SKM-1 (cell line): ENCODE measurements around the gene TMEM87B.

Source experiments
- DNase-seq: peaks from one replicate; lab custom pipeline; 2025; ENCODE audit not compliant: unreplicated experiment; lab: John Stamatoyannopoulos, UW

TMEM87B gene, protein sequence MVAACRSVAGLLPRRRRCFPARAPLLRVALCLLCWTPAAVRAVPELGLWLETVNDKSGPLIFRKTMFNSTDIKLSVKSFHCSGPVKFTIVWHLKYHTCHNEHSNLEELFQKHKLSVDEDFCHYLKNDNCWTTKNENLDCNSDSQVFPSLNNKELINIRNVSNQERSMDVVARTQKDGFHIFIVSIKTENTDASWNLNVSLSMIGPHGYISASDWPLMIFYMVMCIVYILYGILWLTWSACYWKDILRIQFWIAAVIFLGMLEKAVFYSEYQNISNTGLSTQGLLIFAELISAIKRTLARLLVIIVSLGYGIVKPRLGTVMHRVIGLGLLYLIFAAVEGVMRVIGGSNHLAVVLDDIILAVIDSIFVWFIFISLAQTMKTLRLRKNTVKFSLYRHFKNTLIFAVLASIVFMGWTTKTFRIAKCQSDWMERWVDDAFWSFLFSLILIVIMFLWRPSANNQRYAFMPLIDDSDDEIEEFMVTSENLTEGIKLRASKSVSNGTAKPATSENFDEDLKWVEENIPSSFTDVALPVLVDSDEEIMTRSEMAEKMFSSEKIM

DNA sequence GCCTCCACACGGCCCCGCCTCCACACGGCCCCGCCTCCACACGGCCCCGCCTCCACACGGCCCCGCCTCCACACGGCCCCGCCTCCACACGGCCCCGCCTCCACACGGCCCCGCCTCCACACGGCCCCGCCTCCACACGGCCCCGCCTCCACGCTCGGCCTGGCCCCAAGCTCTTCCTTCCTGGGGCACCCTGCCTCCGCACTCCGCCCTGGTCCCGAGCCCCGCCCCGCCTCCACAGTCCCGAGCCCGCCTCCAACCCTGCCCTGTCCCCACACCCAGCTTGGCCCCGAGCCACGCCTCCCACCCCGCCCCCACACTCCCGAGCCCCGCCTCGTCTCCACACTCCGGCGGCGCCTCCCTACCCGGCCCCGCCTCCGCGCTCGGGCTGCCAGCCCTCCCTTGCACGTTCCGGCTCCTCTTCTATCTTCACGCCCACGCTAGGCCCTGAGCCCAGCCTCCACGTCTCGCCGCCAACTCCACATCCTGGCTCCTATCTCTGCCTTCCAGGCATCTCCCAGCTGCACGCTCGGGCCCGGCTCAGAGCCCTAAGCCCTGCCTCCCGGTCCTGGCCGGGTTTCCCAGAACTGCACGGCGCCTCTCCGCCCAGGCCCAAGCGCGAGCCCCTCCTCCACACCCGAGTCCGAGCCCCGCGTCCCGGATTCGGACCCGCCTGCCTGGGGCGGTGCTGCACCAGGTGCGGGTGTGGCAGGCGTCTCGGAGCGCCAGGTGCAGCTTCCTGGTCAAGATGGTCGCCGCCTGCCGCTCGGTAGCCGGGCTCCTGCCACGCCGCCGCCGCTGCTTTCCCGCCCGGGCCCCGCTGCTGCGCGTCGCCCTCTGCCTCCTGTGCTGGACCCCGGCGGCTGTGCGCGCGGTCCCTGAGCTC lies at the start of gene TMEM87B:
TMEM87B (plus strand) TSS at position 423 of the 883 bp plus-strand sequence; CDS start at position 746, 323 bp downstream.
- peak; percentile 91 for DNase-seq

GRCh38 chr2:112005406-112006075 lies 49.5 kb upstream of the TMEM87B start:
- DNase-seq: no peak

DNA sequence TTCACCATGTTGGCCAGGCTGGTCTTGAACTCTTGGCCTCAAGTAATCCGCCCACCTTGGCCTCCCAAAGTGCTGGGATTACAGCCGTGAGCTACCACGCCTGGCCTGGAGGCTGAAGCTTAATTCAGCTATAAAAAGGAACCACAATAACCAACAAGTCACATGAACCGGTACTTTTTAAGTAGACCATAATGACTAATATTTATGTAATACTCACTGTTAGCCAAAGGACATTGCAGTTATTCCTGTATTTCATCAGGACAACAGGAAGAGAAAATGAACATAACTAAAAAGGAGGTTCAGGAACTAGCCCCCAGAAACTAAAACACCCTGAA lies 49.0 kb upstream of the TMEM87B start:
- no peak for DNase-seq

DNA sequence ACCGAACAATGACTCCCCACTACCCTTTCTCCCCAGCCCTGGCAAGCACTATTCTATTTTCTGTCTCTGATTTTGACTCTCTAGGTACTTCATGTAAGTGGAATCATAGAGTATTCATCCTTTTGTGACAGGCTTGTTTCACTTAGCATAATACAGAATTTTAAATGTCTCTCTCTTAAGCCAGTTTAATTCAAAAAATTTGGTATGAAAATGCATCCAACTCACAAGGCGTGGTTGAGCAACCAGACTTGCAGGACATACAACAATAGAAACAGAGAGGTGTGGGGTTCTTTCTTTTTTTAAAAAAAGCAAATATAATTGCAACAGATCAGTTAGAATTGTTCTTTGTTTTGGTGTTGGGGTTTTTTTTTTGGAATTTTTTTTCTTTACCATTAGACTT lies 47.6 kb upstream of the TMEM87B start:
- DNase-seq: no peak

- DNase-seq: no peak
Measured at GRCh38 chr2:112008910-112009485, 46.1 kb upstream of the TMEM87B start.

DNA sequence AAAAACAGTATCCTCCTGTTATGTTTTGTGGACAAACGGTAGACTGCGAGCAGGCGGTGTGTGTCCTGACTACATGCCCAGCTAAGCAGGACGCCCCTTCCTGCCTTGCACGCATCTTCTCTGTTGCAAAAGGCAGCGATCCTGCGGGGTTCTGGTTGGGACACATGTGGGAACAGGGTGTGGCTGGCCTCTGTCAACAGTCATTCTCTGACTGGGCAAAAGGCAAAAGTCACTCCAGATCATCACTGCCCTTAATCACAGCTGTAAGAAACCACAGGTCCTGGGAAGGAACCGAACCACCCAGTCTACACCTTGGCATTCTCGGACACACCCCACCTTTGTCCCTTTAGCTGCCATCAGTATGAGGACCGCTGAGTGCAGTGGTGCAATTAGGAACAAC lies 44.3 kb upstream of the TMEM87B start:
- no peak for DNase-seq

DNA sequence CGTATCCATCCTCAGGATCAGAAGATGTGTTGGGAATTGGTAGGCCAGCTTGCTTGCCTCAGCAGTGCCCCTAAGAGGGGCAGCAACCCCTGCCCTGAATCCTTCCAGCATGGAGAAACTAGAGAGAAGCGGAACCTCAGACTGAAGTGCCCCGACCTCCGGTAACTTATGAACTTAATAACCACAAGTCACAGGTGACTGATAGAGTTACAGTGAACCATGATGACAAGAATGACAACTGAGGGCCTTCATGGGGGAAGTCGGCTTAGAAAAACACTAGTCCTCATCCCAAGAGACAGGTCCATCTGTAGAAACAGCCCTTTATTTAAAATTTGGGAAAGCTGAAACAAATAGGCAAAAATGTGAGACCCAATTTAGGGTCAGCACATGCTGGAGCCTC lies 42.5 kb upstream of the TMEM87B start:
- no peak for DNase-seq

GRCh38 chr2:112018846-112019245 lies 36.2 kb upstream of the TMEM87B start:
- DNase-seq: no peak

DNA sequence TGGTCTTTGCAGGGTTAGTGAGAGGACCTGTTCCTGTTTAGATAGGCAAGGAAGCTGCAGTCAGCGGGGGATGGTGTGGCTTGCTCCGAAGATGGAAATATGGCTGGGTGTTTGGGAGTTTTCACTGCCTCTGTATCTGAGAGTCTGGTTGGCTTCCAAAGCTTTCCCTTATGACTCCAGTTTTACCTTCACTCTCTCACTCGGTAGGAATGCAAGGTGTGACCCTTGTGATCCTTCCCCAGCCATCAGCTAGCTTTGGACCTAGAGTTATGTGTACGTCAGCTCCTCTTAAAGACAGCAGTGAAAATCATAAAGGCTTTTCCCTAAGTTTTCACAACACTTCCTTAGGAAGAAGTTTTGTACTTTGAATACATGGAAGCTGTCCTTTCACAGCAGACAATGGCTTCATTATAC lies 35.5 kb upstream of the TMEM87B start:
- no peak for DNase-seq

GRCh38 chr2:112020561-112020960 lies 34.5 kb upstream of the TMEM87B start:
- no peak for DNase-seq

GRCh38 chr2:112021290-112021689 lies 33.8 kb upstream of the TMEM87B start:
- no peak for DNase-seq

DNA sequence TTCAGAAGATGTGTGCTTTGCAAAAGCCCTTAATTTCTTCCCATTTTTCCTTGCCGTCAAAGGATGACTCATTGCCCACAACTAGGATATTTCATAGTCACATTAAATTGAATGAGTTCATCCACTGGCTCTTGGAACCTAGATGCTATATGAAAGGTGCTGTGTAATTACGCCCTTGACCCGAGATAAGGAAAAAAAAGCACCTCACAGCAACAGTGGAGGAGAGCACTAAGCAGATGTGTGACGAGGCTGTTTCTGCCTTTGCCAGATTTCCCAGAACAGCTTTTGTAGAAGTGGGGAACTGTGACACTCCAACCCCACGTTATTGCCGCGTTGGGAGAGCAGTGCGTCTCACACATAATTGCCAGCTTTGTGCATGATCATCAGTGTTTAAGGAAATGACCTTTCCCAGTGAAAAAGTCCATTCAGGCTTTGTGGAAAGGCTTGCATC lies 33.3 kb upstream of the TMEM87B start:
- DNase-seq: no peak

DNA sequence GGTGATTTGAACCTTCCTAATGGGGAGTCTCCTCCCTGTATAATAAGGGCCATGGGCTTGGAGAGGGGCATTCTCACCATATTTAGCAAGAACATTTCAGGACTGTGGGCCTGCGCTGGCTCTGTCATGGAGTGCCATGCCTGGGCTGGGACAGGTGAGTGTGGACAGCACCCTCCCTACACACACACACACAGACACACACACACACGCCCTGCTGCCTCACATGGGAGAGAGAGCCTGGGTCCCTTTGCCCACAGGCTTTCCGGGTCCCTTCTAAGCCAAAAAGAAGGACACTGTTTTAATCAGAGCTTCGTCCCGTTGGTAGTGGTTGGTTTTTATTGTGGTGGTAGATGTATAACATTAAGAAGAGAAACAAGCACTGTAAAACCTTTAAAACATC lies 31.4 kb upstream of the TMEM87B start:
- no peak for DNase-seq

DNA sequence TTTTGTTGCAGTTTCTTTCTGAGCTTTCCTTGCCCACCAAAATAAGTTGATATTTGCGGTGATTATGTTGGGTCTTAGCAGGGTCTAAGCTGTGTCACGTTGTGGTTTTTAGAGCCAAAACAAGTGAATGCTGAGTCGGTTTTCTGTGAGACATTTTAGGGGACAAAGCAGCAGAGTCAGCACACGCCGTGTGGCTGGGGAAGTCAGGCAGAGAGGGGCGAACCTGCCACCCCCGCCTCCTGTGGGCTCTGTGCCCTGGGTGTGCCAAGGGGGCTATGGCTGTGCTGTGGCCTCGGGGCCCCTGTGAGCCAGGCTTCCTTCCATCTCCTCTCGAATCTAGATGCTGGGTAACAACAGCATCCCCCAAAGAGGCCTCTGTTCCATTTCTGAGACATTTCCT lies 30.8 kb upstream of the TMEM87B start:
- DNase-seq: no peak

DNA sequence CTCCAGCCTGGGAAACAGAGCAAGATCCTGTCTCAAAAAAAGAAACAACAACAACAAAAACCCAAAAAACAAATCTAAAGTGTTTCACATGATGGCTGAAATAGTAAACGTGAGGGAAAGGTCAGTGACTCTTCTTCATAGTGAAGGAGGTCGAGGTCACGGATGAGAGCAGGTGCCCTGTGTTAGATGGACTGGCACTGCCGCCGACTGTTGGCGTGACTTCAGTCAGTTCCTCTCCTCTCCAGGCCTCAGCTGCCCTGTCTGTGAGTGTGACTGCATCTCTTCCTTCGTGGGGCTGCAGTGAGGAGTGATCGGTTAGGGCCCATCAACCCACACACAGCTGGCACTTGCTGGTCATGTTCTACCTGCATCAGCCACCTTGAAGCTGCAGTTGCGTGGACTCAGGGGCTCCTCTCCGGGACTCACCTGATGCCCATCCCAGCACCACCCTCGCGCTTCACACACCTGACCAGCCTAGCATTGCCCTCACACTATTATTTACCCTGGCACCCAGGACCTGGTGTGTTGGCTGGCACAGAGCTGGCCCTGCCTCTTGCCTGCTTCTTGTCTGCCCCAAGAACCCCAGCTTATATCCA lies 30.1 kb upstream of the TMEM87B start:
- DNase-seq: no peak

- no peak for DNase-seq
Measured at GRCh38 chr2:112026509-112026908, 28.6 kb upstream of the TMEM87B start.

DNA sequence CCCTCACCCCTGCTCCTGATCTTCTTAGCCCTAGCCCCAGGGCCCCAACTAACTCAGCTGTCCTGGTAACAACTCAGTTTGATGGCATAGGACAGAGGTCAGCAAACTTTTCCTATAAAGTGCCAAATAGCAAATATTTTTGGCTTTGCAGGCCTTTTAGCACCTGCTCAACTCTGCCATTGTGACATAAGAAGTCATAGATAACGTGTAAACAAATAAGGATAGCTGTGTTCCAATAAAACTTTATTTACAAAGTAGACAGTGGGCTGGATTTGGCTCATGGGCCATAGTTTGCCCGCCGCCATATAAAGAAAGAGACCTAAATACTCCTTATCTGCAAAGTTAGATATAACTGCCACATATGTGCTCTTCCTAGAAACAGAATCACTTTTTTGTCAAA lies 27.3 kb upstream of the TMEM87B start:
- no peak for DNase-seq

DNA sequence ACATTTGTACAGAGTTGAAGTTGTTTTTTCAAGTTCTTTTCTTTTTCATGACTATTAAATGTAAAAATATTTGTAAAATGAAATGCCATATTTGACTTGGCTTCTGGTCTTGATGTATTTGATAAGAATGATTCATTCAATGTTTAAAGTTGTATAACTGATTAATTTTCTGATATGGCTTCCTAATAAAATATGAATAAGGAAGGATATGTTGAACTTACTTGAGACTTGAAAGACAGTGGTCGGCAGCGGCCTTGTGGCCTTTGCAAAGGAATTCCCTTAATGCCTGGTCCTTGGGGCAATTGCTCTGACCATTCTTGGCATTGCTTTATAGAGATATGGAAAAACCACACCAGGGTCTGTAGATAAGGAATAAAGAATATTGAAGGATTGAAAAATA lies 25.9 kb upstream of the TMEM87B start:
- no peak for DNase-seq

DNA sequence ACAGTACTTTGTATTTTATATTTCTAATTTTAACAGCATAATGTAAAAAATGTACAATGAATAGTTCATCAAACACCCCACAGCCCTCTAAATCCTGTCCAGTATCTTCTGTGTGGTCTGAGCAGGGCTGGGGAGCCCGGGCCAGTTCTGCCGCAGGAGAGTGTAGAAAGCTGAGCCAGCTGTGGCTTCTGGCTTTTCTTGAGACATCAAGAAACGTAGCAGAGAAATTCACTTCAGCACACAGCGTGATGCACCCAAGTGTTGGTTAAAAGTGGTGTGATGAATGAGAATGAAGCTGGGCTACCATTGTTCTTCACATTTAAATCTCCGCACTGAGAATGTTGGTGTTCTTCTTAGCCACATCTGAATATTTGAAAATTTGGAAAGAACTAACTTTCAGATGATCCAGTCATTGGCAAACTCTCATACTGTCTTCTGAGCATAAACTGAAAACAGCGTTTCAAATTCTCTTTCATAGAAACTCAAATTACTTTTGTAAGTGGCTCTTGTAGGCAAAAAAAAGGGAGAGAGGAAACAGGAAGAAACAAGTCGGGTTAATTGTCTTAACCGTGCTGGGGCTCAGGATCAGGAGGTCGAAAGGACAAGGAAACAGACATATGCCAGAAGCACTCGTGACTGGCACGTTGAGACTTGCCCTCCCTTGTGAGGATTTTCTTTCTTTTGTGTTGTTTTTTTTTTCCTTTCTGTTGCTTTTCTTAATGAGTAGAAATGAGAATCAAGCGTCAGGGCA lies 23.4 kb upstream of the TMEM87B start:
- DNase-seq: no peak

DNA sequence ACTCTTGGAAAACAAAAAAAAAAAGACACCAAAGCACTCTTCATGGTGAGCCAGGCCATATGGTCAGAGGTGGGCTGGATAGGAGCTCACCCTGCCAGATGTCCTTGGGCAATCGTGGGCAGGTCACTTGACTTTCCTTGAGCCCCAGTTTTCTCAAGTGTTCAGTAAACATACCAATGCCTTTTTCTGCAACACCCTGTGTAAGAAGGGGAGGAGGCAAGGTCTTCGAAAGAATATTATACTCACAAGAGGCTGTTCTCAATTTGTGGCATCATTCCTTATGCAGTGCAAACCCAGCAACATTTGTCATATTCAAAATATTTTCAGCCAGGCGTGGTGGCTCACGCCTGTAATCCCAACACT lies 22.9 kb upstream of the TMEM87B start:
- no peak for DNase-seq
